T-helper 2 cell treated with Interferon-gamma antibody and Interleukin-4, amounts not matched to agents 5 μg/mL and 100 μg/mL, for 36 hours (primary cell): ENCODE measurements around the gene HSD17B11.
"Not testable (repeated sequence)": the region's sequence is repeated elsewhere in the genome, so short reads cannot be mapped to it uniquely, and the experiment has no call there.

Experiments used
- DNase-seq: peaks from one replicate; pipeline ENCODE4 v3.0.0; 2021; ENCODE audit warnings: low spot score
- H3K27ac Mint-ChIP-seq: one replicate; pipeline ENCODE4 v1.8.0; 2021; ENCODE audit warnings: mild to moderate bottlenecking, mixed read lengths
- H3K27me3 Mint-ChIP-seq: one replicate; pipeline ENCODE4 v1.8.0; 2021; ENCODE audit warnings: low read depth, mixed read lengths
- H3K36me3 Mint-ChIP-seq: one replicate; pipeline ENCODE4 v1.8.0; 2021; ENCODE audit warnings: low read depth, mixed read lengths
- H3K4me1 Mint-ChIP-seq: one replicate; pipeline ENCODE4 v1.8.0; 2021; ENCODE audit warnings: low read depth, mixed read lengths
- H3K4me3 Mint-ChIP-seq: one replicate; pipeline ENCODE4 v1.8.0; 2022; ENCODE audit warnings: mild to moderate bottlenecking, moderate library complexity, mixed read lengths
- H3K9me3 Mint-ChIP-seq: one replicate; pipeline ENCODE4 v1.8.0; 2021; ENCODE audit warnings: mixed read lengths

Gene HSD17B11

GRCh38 chr4:87326460-87326859 lies 64.5 kb downstream of the HSD17B11 start:
- no peaks in the 10 kb centered on the region for H3K36me3 Mint-ChIP-seq
- no peaks in the 10 kb centered on the region for H3K4me1 Mint-ChIP-seq
- DNase-seq: no peak
- no peak overlapping the region for H3K4me3 Mint-ChIP-seq
- no peak overlapping the region for H3K27ac Mint-ChIP-seq
- H3K9me3 Mint-ChIP-seq: peaks cover 5% of the 10 kb centered on the region
- H3K27me3 Mint-ChIP-seq: peaks cover 3% of the 10 kb centered on the region

GRCh38 chr4:87322754-87323153 lies 68.2 kb downstream of the HSD17B11 start, which contains the start of gene HSD17B13:
Gene HSD17B13, minus strand, starts transcription at chr4:87322882. Its CDS starts 41 bp downstream, at chr4:87322841.
- H3K4me3 Mint-ChIP-seq: no peak within 1 kb of the TSS
- peaks cover 3% of the 10 kb centered on the region for H3K27me3 Mint-ChIP-seq
- H3K27ac Mint-ChIP-seq: no peak within 1 kb of the TSS
- H3K4me1 Mint-ChIP-seq: no peaks in the 10 kb centered on the region
- no peaks in the 10 kb centered on the region for H3K9me3 Mint-ChIP-seq
- H3K36me3 Mint-ChIP-seq: no peaks in the 10 kb centered on the region
- DNase-seq: no peak

- Mint-ChIP-seq H3K27ac (no peak overlapping the region), H3K36me3 (no peaks in the 10 kb centered on the region), H3K4me1 (no peaks in the 10 kb centered on the region), H3K4me3 (no peak overlapping the region), H3K27me3 (peaks cover 3% of the 10 kb centered on the region), H3K9me3 (no peaks in the 10 kb centered on the region)
- DNase-seq: no peak
Measured at GRCh38 chr4:87321888-87322287, 69.1 kb downstream of the HSD17B11 start.

- Mint-ChIP-seq H3K4me3 (no peak overlapping the region), H3K27me3 (peaks cover under 1% of the 10 kb centered on the region), H3K9me3 (no peaks in the 10 kb centered on the region), H3K36me3 (no peaks in the 10 kb centered on the region), H3K4me1 (peaks cover 3% of the 10 kb centered on the region), H3K27ac (no peak overlapping the region)
- DNase-seq: no peak
Measured at GRCh38 chr4:87317527-87317926, 73.5 kb downstream of the HSD17B11 start.

- no peaks in the 10 kb centered on the region for H3K9me3 Mint-ChIP-seq
- no peak for DNase-seq
- H3K36me3 Mint-ChIP-seq: no peaks in the 10 kb centered on the region
- H3K4me3 Mint-ChIP-seq: no peak overlapping the region
- no peak overlapping the region for H3K27ac Mint-ChIP-seq
- H3K4me1 Mint-ChIP-seq: peaks cover 3% of the 10 kb centered on the region
- H3K27me3 Mint-ChIP-seq: no peaks in the 10 kb centered on the region
Measured at GRCh38 chr4:87316961-87317360, 74.0 kb downstream of the HSD17B11 start.

GRCh38 chr4:87315000-87315399 lies 76.0 kb downstream of the HSD17B11 start:
- not testable (repeated sequence) for H3K27ac Mint-ChIP-seq, H3K36me3 Mint-ChIP-seq, H3K9me3 Mint-ChIP-seq, H3K4me1 Mint-ChIP-seq, H3K27me3 Mint-ChIP-seq, H3K4me3 Mint-ChIP-seq, DNase-seq

- Mint-ChIP-seq H3K36me3 (no peaks in the 10 kb centered on the region), H3K4me1 (peaks cover 3% of the 10 kb centered on the region), H3K27ac (no peak overlapping the region), H3K27me3 (no peaks in the 10 kb centered on the region), H3K9me3 (no peaks in the 10 kb centered on the region), H3K4me3 (no peak overlapping the region)
- DNase-seq: no peak
Measured at GRCh38 chr4:87313756-87314155, 77.2 kb downstream of the HSD17B11 start.

GRCh38 chr4:87311684-87312083 lies 79.3 kb downstream of the HSD17B11 start:
- no peak for DNase-seq
- no peak overlapping the region for H3K27ac Mint-ChIP-seq
- H3K4me1 Mint-ChIP-seq: peaks cover 6% of the 10 kb centered on the region
- no peaks in the 10 kb centered on the region for H3K9me3 Mint-ChIP-seq
- H3K27me3 Mint-ChIP-seq: no peaks in the 10 kb centered on the region
- H3K36me3 Mint-ChIP-seq: no peaks in the 10 kb centered on the region
- no peak overlapping the region for H3K4me3 Mint-ChIP-seq

GRCh38 chr4:87310691-87311335 lies 80.2 kb downstream of the HSD17B11 start:
- H3K4me3 Mint-ChIP-seq: no peak overlapping the region
- DNase-seq: no peak
- H3K27ac Mint-ChIP-seq: no peak overlapping the region
- H3K9me3 Mint-ChIP-seq: no peaks in the 10 kb centered on the region
- peaks cover 12% of the 10 kb centered on the region for H3K4me1 Mint-ChIP-seq
- no peaks in the 10 kb centered on the region for H3K27me3 Mint-ChIP-seq
- no peaks in the 10 kb centered on the region for H3K36me3 Mint-ChIP-seq

- no peaks in the 10 kb centered on the region for H3K27me3 Mint-ChIP-seq
- H3K27ac Mint-ChIP-seq: no peak overlapping the region
- no peak for DNase-seq
- no peak overlapping the region for H3K4me3 Mint-ChIP-seq
- peaks cover 12% of the 10 kb centered on the region for H3K4me1 Mint-ChIP-seq
- no peaks in the 10 kb centered on the region for H3K36me3 Mint-ChIP-seq
- H3K9me3 Mint-ChIP-seq: no peaks in the 10 kb centered on the region
Measured at GRCh38 chr4:87309625-87310024, 81.4 kb downstream of the HSD17B11 start.

GRCh38 chr4:87306056-87306455 lies 84.9 kb downstream of the HSD17B11 start:
- H3K4me3 Mint-ChIP-seq: no peak overlapping the region
- H3K27ac Mint-ChIP-seq: no peak overlapping the region
- H3K27me3 Mint-ChIP-seq: peaks cover 4% of the 10 kb centered on the region
- DNase-seq: no peak
- H3K36me3 Mint-ChIP-seq: no peaks in the 10 kb centered on the region
- peaks cover 9% of the 10 kb centered on the region for H3K4me1 Mint-ChIP-seq
- H3K9me3 Mint-ChIP-seq: no peaks in the 10 kb centered on the region

- Mint-ChIP-seq H3K4me1 (peaks cover 9% of the 10 kb centered on the region), H3K4me3 (no peak overlapping the region), H3K9me3 (no peaks in the 10 kb centered on the region), H3K36me3 (no peaks in the 10 kb centered on the region), H3K27me3 (peaks cover 4% of the 10 kb centered on the region), H3K27ac (no peak overlapping the region)
- no peak for DNase-seq
Measured at GRCh38 chr4:87305562-87305961, 85.4 kb downstream of the HSD17B11 start.

- DNase-seq: no peak
- Mint-ChIP-seq H3K27me3 (peaks cover 5% of the 10 kb centered on the region), H3K4me3 (no peak overlapping the region), H3K4me1 (peaks cover 9% of the 10 kb centered on the region), H3K27ac (no peak overlapping the region), H3K9me3 (no peaks in the 10 kb centered on the region), H3K36me3 (no peaks in the 10 kb centered on the region)
Measured at GRCh38 chr4:87304745-87305432, 86.1 kb downstream of the HSD17B11 start.

GRCh38 chr4:87299898-87300297 lies 91.1 kb downstream of the HSD17B11 start:
- no peak overlapping the region for H3K4me3 Mint-ChIP-seq
- H3K36me3 Mint-ChIP-seq: no peaks in the 10 kb centered on the region
- H3K4me1 Mint-ChIP-seq: no peaks in the 10 kb centered on the region
- peaks cover under 1% of the 10 kb centered on the region for H3K9me3 Mint-ChIP-seq
- DNase-seq: no peak
- peaks cover 10% of the 10 kb centered on the region for H3K27me3 Mint-ChIP-seq
- H3K27ac Mint-ChIP-seq: no peak overlapping the region

GRCh38 chr4:87298362-87298761 lies 92.6 kb downstream of the HSD17B11 start:
- Mint-ChIP-seq H3K36me3 (no peaks in the 10 kb centered on the region), H3K27me3 (peaks cover 8% of the 10 kb centered on the region), H3K4me3 (no peak overlapping the region)

More at GRCh38 chr4:87298362-87298761, 92.6 kb downstream of the HSD17B11 start:
- H3K27ac Mint-ChIP-seq: no peak overlapping the region
- H3K9me3 Mint-ChIP-seq: peaks cover 14% of the 10 kb centered on the region
- DNase-seq: no peak
- H3K4me1 Mint-ChIP-seq: no peaks in the 10 kb centered on the region
